Measurements from ENCODE around the gene CNIH4. TPM values are rescaled to one million over a fixed set of nuclear protein-coding genes. Genes with fewer than 3 reads are reported as not detected.
"Not testable (repeated sequence)": the region's sequence is repeated elsewhere in the genome, so short reads cannot be mapped to it uniquely, and the experiment has no call there.

Gene CNIH4
- total RNA-seq, 1 donor from 2014 or later = 91.8 TPM

GRCh38 chr1:224420106-224420505 is 63.4 kb downstream of the CNIH4 start:
- Mint-ChIP-seq H3K9me3 (no peaks in the 10 kb centered on the region), H3K36me3 (peaks cover 49% of the 10 kb centered on the region), H3K27ac (no peak overlapping the region), H3K4me1 (no peaks in the 10 kb centered on the region), H3K4me3 (no peak overlapping the region), H3K27me3 (ENCODE audit: insufficient read depth, low read depth) (no peaks in the 10 kb centered on the region)
- no peak for TF ChIP-seq EZH2 (IDR thresholded peaks at IDR 0.05)
- Histone ChIP-seq H4K20me1 (ENCODE audit: low read depth) (peaks cover 7% of the 10 kb centered on the region), H3K4me1 (no peaks in the 10 kb centered on the region), H3K79me2 (ENCODE audit: low read depth) (no peaks in the 10 kb centered on the region), H3F3A (ENCODE audit: low read depth) (no peaks in the 10 kb centered on the region), H3K9me3 (ENCODE audit: low read depth) (no peaks in the 10 kb centered on the region), H3K4me3 (no peak overlapping the region), H3K36me3 (peaks cover 63% of the 10 kb centered on the region), H2AFZ (replicated peaks) (no peak overlapping the region), H3K4me2 (no peak overlapping the region), H3K27ac (no peak overlapping the region), H3K9ac (no peak overlapping the region), H3K27me3 (no peaks in the 10 kb centered on the region)
- no peak for DNase-seq (ENCODE audit: low spot score)

DNA sequence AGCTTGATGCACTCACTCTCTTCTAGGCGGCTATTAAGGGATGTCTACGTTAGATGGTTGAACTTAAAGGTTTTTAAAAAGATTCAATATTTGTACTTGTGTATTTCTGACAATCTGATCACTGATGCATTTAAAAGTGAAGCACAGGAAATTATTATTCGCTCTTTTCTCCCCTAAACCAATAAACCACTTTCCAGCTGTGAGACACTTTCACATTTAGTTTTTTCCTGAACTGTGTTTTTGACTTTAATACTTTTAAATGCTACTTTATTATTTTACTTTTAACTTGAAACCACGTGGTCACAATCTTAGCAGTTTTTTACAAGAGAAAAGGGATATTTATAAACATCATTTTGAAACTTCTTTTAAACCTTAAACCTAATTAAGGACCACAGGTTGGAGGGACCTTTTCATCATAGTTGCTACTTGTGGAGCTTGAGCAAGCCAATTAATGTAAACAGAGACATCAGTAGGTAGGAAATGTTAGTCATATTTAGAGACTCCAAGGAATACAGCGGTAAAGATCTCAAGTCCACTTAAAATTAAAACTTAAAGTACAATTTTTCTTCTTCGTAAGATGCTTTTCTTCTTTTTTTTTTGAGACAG is 68.7 kb downstream of the CNIH4 start:
- H3K27me3 Mint-ChIP-seq (ENCODE audit: insufficient read depth, low read depth) = no peaks in the 10 kb centered on the region
- H3K4me1 Mint-ChIP-seq = peaks cover under 1% of the 10 kb centered on the region
- Histone ChIP-seq H3K36me3 (peaks cover 47% of the 10 kb centered on the region), H3K79me2 (ENCODE audit: low read depth) (peaks cover 44% of the 10 kb centered on the region), H3K27me3 (no peaks in the 10 kb centered on the region), H3K4me1 (peaks cover 2% of the 10 kb centered on the region), H3K4me3 (no peak overlapping the region), H3K27ac (no peak overlapping the region), H4K20me1 (ENCODE audit: low read depth) (peaks cover 44% of the 10 kb centered on the region), H3K9me3 (ENCODE audit: low read depth) (no peaks in the 10 kb centered on the region), H3K9ac (no peak overlapping the region), H3K4me2 (no peak overlapping the region), H3F3A (ENCODE audit: low read depth) (no peaks in the 10 kb centered on the region), H2AFZ (replicated peaks) (no peak overlapping the region)
- TF ChIP-seq, protein P1, sequence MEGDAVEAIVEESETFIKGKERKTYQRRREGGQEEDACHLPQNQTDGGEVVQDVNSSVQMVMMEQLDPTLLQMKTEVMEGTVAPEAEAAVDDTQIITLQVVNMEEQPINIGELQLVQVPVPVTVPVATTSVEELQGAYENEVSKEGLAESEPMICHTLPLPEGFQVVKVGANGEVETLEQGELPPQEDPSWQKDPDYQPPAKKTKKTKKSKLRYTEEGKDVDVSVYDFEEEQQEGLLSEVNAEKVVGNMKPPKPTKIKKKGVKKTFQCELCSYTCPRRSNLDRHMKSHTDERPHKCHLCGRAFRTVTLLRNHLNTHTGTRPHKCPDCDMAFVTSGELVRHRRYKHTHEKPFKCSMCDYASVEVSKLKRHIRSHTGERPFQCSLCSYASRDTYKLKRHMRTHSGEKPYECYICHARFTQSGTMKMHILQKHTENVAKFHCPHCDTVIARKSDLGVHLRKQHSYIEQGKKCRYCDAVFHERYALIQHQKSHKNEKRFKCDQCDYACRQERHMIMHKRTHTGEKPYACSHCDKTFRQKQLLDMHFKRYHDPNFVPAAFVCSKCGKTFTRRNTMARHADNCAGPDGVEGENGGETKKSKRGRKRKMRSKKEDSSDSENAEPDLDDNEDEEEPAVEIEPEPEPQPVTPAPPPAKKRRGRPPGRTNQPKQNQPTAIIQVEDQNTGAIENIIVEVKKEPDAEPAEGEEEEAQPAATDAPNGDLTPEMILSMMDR (IDR thresholded peaks at IDR 0.05) = no peak
- TF ChIP-seq EZH2phosphoT487 (IDR thresholded peaks at IDR 0.05) (no peak), EZH2 (IDR thresholded peaks at IDR 0.05) (no peak)
- no peak overlapping the region for H3K27ac Mint-ChIP-seq
- H3K4me3 Mint-ChIP-seq = no peak overlapping the region
- peaks cover 36% of the 10 kb centered on the region for H3K36me3 Mint-ChIP-seq
- no peak for DNase-seq (ENCODE audit: low spot score)
- H3K9me3 Mint-ChIP-seq = no peaks in the 10 kb centered on the region

GRCh38 chr1:224426869-224427268 is 70.2 kb downstream of the CNIH4 start:
- not testable (repeated sequence) for H3F3A ChIP-seq (ENCODE audit: low read depth); DNase-seq (ENCODE audit: low spot score); H3K9me3 ChIP-seq (ENCODE audit: low read depth); H3K4me2 ChIP-seq; H3K27me3 Mint-ChIP-seq (ENCODE audit: insufficient read depth, low read depth); H3K4me3 Mint-ChIP-seq; H3K4me3 ChIP-seq; H3K27me3 ChIP-seq; H3K27ac ChIP-seq; H2AFZ ChIP-seq (replicated peaks); H3K9ac ChIP-seq; H3K27ac Mint-ChIP-seq; H3K9me3 Mint-ChIP-seq
- Histone ChIP-seq H4K20me1 (ENCODE audit: low read depth) (peaks cover 59% of the 10 kb centered on the region), H3K4me1 (peaks cover 17% of the 10 kb centered on the region), H3K36me3 (peaks cover 54% of the 10 kb centered on the region), H3K79me2 (ENCODE audit: low read depth) (peaks cover 59% of the 10 kb centered on the region)
- peaks cover 11% of the 10 kb centered on the region for H3K4me1 Mint-ChIP-seq
- peaks cover 34% of the 10 kb centered on the region for H3K36me3 Mint-ChIP-seq

- peaks cover 54% of the 10 kb centered on the region for H3K36me3 ChIP-seq
- no peak for TF ChIP-seq EZH2 (IDR thresholded peaks at IDR 0.05)
- TF ChIP-seq, protein P1 (IDR thresholded peaks at IDR 0.05) = no peak
- no peak for TF ChIP-seq EZH2phosphoT487 (IDR thresholded peaks at IDR 0.05)
- H3K27me3 Mint-ChIP-seq (ENCODE audit: insufficient read depth, low read depth) = no peaks in the 10 kb centered on the region
These were observed 70.7 kb downstream of the CNIH4 start for GRCh38 chr1:224427346-224427745.

DNA sequence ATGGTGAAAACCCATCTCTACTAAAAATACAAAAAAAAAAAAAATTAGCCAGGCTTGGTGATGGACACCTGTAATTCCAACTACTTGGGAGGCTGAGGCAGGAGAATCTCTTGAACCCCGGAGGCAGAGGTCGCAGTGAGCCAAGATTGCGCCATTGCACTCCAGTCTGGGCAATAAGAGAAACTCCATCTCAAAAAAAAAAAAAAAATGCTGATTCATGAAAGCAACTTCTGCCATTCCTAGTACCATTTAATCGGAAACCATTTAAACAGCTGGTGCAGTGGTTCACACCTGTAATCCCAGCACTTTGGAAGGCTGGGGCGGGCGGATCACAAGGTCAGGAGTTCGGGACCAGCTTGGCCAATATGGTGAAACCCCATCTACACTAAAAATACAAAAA is 72.0 kb downstream of the CNIH4 start:
- not testable (repeated sequence) for DNase-seq (ENCODE audit: low spot score); H3K9me3 ChIP-seq (ENCODE audit: low read depth); H3K27me3 Mint-ChIP-seq (ENCODE audit: insufficient read depth, low read depth); H3K27ac Mint-ChIP-seq; H3K27ac ChIP-seq; H3K4me3 ChIP-seq; H3K4me2 ChIP-seq; H3K9me3 Mint-ChIP-seq; H3K9ac ChIP-seq; H2AFZ ChIP-seq (replicated peaks); H3K4me3 Mint-ChIP-seq; H3K27me3 ChIP-seq; H3F3A ChIP-seq (ENCODE audit: low read depth)
- peaks cover 42% of the 10 kb centered on the region for H3K36me3 ChIP-seq
- H3K4me1 Mint-ChIP-seq = peaks cover 26% of the 10 kb centered on the region
- peaks cover 78% of the 10 kb centered on the region for H3K79me2 ChIP-seq (ENCODE audit: low read depth)
- H3K36me3 Mint-ChIP-seq = peaks cover 23% of the 10 kb centered on the region
- peaks cover 72% of the 10 kb centered on the region for H4K20me1 ChIP-seq (ENCODE audit: low read depth)
- peaks cover 28% of the 10 kb centered on the region for H3K4me1 ChIP-seq

More at GRCh38 chr1:224427346-224427745, 70.7 kb downstream of the CNIH4 start:
- Mint-ChIP-seq H3K4me1 (peaks cover 16% of the 10 kb centered on the region), H3K27ac (no peak overlapping the region), H3K36me3 (peaks cover 30% of the 10 kb centered on the region), H3K9me3 (no peaks in the 10 kb centered on the region), H3K4me3 (no peak overlapping the region)
- no peaks in the 10 kb centered on the region for H3K27me3 ChIP-seq
- H3K9ac ChIP-seq = no peak overlapping the region
- no peaks in the 10 kb centered on the region for H3F3A ChIP-seq (ENCODE audit: low read depth)
- DNase-seq (ENCODE audit: low spot score) = no peak
- no peak overlapping the region for H3K27ac ChIP-seq
- no peak overlapping the region for H2AFZ ChIP-seq (replicated peaks)
- H3K4me3 ChIP-seq = no peak overlapping the region
- no peak overlapping the region for H3K4me2 ChIP-seq
- H4K20me1 ChIP-seq (ENCODE audit: low read depth) = peaks cover 64% of the 10 kb centered on the region
- H3K79me2 ChIP-seq (ENCODE audit: low read depth) = peaks cover 64% of the 10 kb centered on the region
- peaks cover 22% of the 10 kb centered on the region for H3K4me1 ChIP-seq
- no peaks in the 10 kb centered on the region for H3K9me3 ChIP-seq (ENCODE audit: low read depth)
